Fibroblast of lung (primary cell): ENCODE measurements around the gene PODXL2.

Experiments
- CTCF ChIP-seq, 2 donors: IDR thresholded peaks in 1 of 2; conservative IDR thresholded peaks in 1 of 2; 1 replicate in 1 of 2; 2 replicates in 1 of 2; pipeline ENCODE4 v1.5.1; 2011 to 2012; ENCODE audit warnings: low read length in 2 of 2, control low read depth in 1 of 2, inconsistent platforms in 1 of 2, low read depth in 1 of 2, mild to moderate bottlenecking in 1 of 2
- EZH2 ChIP-seq: IDR thresholded peaks from 2 replicates; pipeline ENCODE4 v1.5.1; 2012; ENCODE audit warnings: low read length, control low read depth, mild to moderate bottlenecking; ENCODE audit errors: missing control alignments

GRCh38 chr3:127607675-127608361, 21.2 kb upstream of the PODXL2 start:
- TF ChIP-seq EZH2 (no peak), CTCF (conservative IDR thresholded peaks at IDR 0.05 in 1 of 2, IDR thresholded peaks at IDR 0.05 in 1 of 2; ENCODE audit: low read depth in 1 of 2, low read length in 2 of 2) (no peak)
